Activated T-helper 1 cell treated with Interleukin-2 at 50 U/mL for 16 hours (primary cell): ENCODE results near the gene MIER2.
"Not testable (repeated sequence)": the region's sequence is repeated elsewhere in the genome, so short reads cannot be mapped to it uniquely, and the experiment has no call there.

ENCODE experiments used
- DNase-seq: peaks from one replicate; pipeline ENCODE4 v3.0.0-alpha.2; 2020; ENCODE audit warnings: low read depth

Gene MIER2

DNA sequence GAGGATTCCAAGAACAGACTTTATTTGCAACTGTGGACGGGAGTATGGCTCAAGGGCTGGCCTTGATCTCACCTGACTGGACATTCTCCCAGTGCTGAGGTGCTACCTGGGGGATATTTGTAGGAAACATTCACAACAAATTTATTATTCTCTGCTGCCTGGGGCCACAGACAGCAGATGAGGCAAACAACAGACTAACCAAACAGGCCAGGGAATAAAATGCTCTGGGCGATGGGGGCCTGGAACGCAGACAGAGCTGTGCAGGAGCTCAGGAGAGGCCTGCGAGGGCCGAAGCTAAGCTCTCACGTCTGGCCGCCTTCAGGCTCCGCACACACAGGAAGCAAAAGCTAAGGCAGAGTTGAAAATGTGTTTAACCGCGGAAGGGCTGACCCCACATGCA is 61.2 kb downstream of the MIER2 start:
- no peak for DNase-seq

GRCh38 chr19:282501-282900 is 62.1 kb downstream of the MIER2 start:
- DNase-seq, result no peak

- no peak for DNase-seq
Observed at GRCh38 chr19:281992-282391, 62.6 kb downstream of the MIER2 start.

GRCh38 chr19:281156-281853 is 63.3 kb downstream of the MIER2 start:
- no peak for DNase-seq

DNA sequence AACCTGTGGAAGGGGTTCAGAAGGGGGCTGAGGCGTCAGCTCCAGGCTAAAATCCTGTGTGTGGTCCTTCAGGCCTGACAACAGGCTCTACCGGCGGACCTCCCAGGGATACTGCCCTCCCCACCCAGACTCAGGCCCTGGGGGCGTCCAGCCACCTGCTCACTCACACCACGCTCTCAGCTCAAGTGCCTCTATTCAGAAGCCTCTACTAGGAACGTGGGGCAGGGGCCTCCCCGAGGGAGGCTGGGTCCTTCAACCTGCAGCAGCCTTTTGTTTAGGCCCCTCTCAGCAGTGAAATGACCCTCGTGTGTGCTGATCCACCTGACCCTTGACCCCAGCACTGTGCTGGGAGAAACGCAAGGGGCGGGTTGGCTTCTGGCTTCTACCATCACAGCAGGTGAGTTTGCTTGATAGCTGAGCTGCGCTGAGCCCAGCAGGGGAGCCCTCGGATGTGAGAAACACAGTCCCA is 64.0 kb downstream of the MIER2 start:
- no peak for DNase-seq

GRCh38 chr19:279656-280055 is 64.9 kb downstream of the MIER2 start:
- no peak for DNase-seq

DNA sequence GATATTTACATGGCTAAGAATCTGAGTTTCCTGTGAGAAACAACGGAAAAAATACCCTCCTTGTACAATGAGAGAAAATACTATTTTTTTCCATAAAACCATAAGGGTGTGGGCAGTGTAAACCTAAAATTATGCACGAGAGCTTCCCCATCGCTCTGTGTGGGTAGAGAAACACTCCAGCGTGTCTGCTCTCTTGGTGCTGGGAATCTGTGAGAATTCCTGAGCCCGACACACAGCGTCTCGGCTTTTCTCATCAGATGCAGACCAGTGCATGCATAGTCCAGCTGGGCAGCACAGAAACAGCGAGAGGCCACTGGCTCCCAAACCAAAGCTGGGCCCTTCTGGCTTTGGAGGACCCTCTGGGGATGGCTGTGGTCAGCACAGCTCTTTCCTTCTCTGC is 65.4 kb downstream of the MIER2 start:
- no peak for DNase-seq

DNA sequence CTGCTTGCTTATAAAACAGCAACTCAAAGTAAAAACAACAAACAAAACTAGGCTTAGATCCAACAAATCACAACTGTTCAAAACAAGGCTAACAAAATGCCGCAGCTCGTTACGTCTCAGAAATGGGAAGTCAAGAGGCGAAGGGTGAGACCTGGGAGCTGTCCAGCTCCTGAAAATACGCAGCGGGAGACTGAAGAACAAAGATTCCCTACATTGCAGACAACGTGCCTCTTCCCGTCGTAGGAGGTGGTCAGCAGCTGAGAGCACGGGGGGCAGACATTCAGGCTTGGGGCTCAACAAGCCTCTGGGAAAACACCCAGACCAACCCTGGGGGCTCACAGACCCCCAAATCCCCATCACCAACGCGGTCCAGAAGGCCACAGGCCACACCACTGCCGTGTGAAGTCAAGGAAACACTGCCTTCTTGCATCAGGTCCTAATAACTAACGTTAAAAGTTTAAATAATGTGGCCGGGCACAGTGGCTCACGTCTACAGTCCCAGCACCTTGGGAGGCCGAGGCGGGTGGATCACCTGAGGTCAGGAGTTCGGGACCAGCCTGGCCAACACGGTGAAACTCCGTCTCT is 66.9 kb downstream of the MIER2 start:
- no peak for DNase-seq

- DNase-seq, result no peak
Observed at GRCh38 chr19:277131-277530, 67.5 kb downstream of the MIER2 start.

- no peak for DNase-seq
Observed at GRCh38 chr19:275958-276646, 68.5 kb downstream of the MIER2 start.

- no peak for DNase-seq
Observed at GRCh38 chr19:275000-275399, 69.6 kb downstream of the MIER2 start.

GRCh38 chr19:273393-273792 is 71.2 kb downstream of the MIER2 start:
- no peak for DNase-seq

DNA sequence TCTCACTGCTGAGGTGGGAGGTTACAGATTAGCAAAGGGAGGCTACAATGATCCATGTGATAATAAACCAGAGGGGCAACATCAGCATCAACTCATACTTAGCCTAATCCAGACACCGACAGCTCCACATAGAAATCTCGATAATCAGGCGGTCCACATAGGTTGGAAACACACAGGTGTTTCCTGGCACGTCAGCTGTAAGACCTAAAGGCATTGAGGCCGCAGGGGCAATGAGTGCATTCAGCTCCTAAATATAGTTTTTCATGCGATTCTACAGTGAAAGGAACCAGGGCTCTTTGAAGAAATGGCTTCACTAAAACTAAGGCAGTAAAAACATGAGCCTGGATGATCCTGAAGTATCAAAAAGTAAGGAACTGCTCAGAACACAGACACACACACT is 72.7 kb downstream of the MIER2 start:
- DNase-seq, result no peak

DNA sequence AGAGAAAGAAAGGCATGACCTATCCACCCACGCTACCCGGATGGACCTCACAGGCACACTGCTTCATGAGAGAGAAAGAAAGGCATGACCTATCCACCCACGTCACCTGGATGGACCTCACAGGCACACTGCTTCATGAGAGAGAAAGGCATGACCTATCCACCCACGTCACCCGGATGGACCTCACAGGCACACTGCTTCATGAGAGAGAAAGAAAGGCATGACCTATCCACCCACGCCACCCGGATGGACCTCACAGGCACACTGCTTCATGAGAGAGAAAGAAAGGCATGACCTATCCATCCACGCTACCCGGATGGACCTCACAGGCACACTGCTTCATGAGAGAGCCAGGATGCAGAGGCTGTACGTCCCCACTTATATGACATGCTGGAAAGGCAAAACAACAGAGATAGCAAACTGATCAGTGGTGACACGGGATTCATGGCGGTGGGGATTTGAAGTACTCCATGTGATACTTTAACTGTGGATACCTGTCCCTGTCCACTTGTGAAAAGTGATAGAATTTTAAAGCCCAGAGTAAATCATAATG is 73.8 kb downstream of the MIER2 start:
- DNase-seq, result not testable (repeated sequence)

DNA sequence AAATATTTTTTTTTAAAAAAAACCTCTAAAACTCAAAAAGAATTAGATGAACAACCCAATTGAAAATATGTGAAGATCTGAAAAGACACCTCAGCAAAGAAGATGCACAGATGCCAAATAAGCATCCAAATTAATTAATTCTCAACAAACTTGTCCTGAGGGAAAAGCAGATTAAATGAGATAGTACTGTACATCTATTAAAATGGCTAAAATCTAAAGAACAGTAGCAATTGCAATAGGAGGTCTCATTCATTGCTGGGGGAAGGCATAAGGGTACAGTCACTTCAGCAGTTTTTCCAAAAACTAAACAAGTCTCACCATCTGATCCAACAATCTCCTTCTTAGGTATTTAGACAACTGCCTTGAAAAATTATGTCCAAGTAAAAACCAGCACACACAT is 75.4 kb downstream of the MIER2 start:
- DNase-seq, result no peak

DNA sequence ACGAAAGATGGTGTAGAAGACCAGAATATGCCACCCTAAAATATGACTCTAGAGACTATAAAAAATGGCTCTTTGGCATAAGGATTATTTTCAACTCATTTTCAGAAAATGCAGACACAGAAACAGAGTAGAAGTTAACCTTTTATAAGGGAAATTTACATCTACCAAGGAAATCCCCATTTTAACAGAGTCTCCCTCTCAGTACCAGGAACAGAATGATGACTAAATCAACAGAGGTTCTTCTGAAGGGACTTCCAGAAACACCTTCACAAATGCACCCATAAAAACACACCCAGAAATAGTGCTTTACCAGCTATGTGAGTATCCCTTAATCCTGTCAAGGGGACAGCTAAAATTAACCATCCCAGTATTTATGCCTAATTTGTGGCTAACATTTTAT is 82.5 kb downstream of the MIER2 start:
- no peak for DNase-seq

GRCh38 chr19:256804-257203 is 87.8 kb downstream of the MIER2 start:
- DNase-seq, result not testable (repeated sequence)
